DLD1 (cell line): ENCODE results near the gene PRDM5.

Experiments used
- in situ Hi-C: cut with HindIII; loops from 2 replicates; pipeline ENCODE4 v1.10.0; 2017; ENCODE audit warnings: low sequenced_read_pairs

Gene PRDM5

GRCh38 chr4:120858776-120859175 is 63.8 kb downstream of the PRDM5 start:
- in situ Hi-C loops = no loop called here

GRCh38 chr4:120857312-120857711 is 65.2 kb downstream of the PRDM5 start:
- in situ Hi-C loops = no loop called here

GRCh38 chr4:120856294-120856693 is 66.2 kb downstream of the PRDM5 start:
- in situ Hi-C loops = no loop called here

GRCh38 chr4:120855307-120856001 is 67.1 kb downstream of the PRDM5 start:
- in situ Hi-C loops = no loop called here

GRCh38 chr4:120853161-120853935 is 69.2 kb downstream of the PRDM5 start:
- in situ Hi-C loops = no loop called here

- in situ Hi-C loops = no loop called here
Observed at GRCh38 chr4:120850018-120850599, 72.4 kb downstream of the PRDM5 start.

- in situ Hi-C loops = no loop called here
Observed at GRCh38 chr4:120847019-120847582, 75.4 kb downstream of the PRDM5 start.

- in situ Hi-C loops = no loop called here
Observed at GRCh38 chr4:120844528-120844921, 78.0 kb downstream of the PRDM5 start.

GRCh38 chr4:120843849-120844527 is 78.5 kb downstream of the PRDM5 start:
- in situ Hi-C loops = no loop called here

- in situ Hi-C loops = no loop called here
Observed at GRCh38 chr4:120842031-120842430, 80.5 kb downstream of the PRDM5 start.

GRCh38 chr4:120841580-120841979 is 80.9 kb downstream of the PRDM5 start:
- in situ Hi-C loops = no loop called here

- in situ Hi-C loops = no loop called here
Observed at GRCh38 chr4:120839974-120840751, 82.4 kb downstream of the PRDM5 start.

GRCh38 chr4:120839334-120839973 is 83.1 kb downstream of the PRDM5 start:
- in situ Hi-C loops = no loop called here

- in situ Hi-C loops = no loop called here
Observed at GRCh38 chr4:120838784-120839183, 83.7 kb downstream of the PRDM5 start.

- in situ Hi-C loops = no loop called here
Observed at GRCh38 chr4:120837656-120838055, 84.9 kb downstream of the PRDM5 start.

- in situ Hi-C loops = no loop called here
Observed at GRCh38 chr4:120835342-120835741, 87.2 kb downstream of the PRDM5 start.

- in situ Hi-C loops = no loop called here
Observed at GRCh38 chr4:120830204-120830603, 92.3 kb downstream of the PRDM5 start.

GRCh38 chr4:120829113-120829831 is 93.3 kb downstream of the PRDM5 start:
- in situ Hi-C loops = no loop called here

- in situ Hi-C loops = no loop called here
Observed at GRCh38 chr4:120826853-120827252, 95.7 kb downstream of the PRDM5 start.
